Mesendoderm (in vitro differentiated cells): ENCODE measurements around the gene ZNF75A.

Experiments used
- DNase-seq: peaks from one replicate; pipeline ENCODE4 v3.0.0; 2013
- H2AK5ac ChIP-seq: 2 replicates; pipeline ENCODE4 v1.6.1; 2013; ENCODE audit warnings: low read length, inconsistent platforms
- H2BK120ac ChIP-seq: 2 replicates; pipeline ENCODE4 v1.6.1; 2013; ENCODE audit warnings: low read depth, mild to moderate bottlenecking, low read length, moderate library complexity, mixed read lengths
- H2BK15ac ChIP-seq: replicated peaks from 2 replicates; pipeline ENCODE4 v1.6.1; 2013; ENCODE audit warnings: low read depth, mild to moderate bottlenecking, moderate library complexity
- H2BK5ac ChIP-seq: 2 replicates; pipeline ENCODE4 v1.6.1; 2013; ENCODE audit warnings: low read length, inconsistent platforms
- H3K18ac ChIP-seq: 2 replicates; pipeline ENCODE4 v1.6.1; 2013; ENCODE audit warnings: mild to moderate bottlenecking, low read length, mixed read lengths
- H3K23ac ChIP-seq: one replicate; pipeline ENCODE4 v1.6.1; 2013; ENCODE audit warnings: low read length
- H3K27ac ChIP-seq: 2 replicates; pipeline ENCODE4 v1.5.1; 2013; ENCODE audit warnings: low read depth, mild to moderate bottlenecking, inconsistent platforms, low read length, moderate library complexity
- H3K27me3 ChIP-seq: 2 replicates; pipeline ENCODE4 v1.6.1; 2013; ENCODE audit warnings: low read length, control low read depth, mild to moderate bottlenecking, inconsistent platforms; ENCODE audit not compliant: insufficient read depth, poor library complexity
- H3K36me3 ChIP-seq: 2 replicates; pipeline ENCODE4 v1.6.1; 2013; ENCODE audit warnings: low read length, inconsistent platforms; ENCODE audit not compliant: control insufficient read depth, insufficient read depth
- H3K4ac ChIP-seq: one replicate; pipeline ENCODE4 v1.6.1; 2013; ENCODE audit warnings: low read depth, mild to moderate bottlenecking, low read length, moderate library complexity
- H3K4me1 ChIP-seq: 2 replicates; pipeline ENCODE4 v1.6.1; 2013; ENCODE audit warnings: low read depth, low read length, inconsistent platforms; ENCODE audit not compliant: control insufficient read depth
- H3K4me2 ChIP-seq: 2 replicates; pipeline ENCODE4 v1.6.1; 2013; ENCODE audit warnings: low read length
- H3K4me3 ChIP-seq: 2 replicates; pipeline ENCODE4 v1.5.1; 2013; ENCODE audit warnings: mild to moderate bottlenecking, low read length
- H3K56ac ChIP-seq: one replicate; pipeline ENCODE4 v1.6.1; 2013; ENCODE audit warnings: low read length
- H3K79me1 ChIP-seq: 2 replicates; pipeline ENCODE4 v1.6.1; 2013; ENCODE audit warnings: low read length, inconsistent platforms
- H3K79me2 ChIP-seq: 2 replicates; pipeline ENCODE4 v1.6.1; 2013; ENCODE audit warnings: mild to moderate bottlenecking, low read length; ENCODE audit not compliant: control insufficient read depth, insufficient read depth
- H3K9ac ChIP-seq: 2 replicates; pipeline ENCODE4 v1.6.1; 2013; ENCODE audit warnings: low read length, inconsistent platforms
- H4K5ac ChIP-seq: one replicate; pipeline ENCODE4 v1.6.1; 2013; ENCODE audit warnings: low read length
- H4K8ac ChIP-seq: one replicate; pipeline ENCODE4 v1.6.1; 2013; ENCODE audit warnings: low read depth, mild to moderate bottlenecking, control low read depth, low read length, moderate library complexity
- WGBS: extraction: QIAGEN DNeasy Blood & Tissue Kit; methylation state at CpG from one replicate; pipeline ENCODE4 v1.1.7; 2013; ENCODE audit warnings: low lambda C conversion rate, missing lambda C conversion rate; ENCODE audit not compliant: insufficient coverage; ENCODE audit errors: extremely low coverage; 5-methylcytosine and 5-hydroxymethylcytosine counted together

ZNF75A gene

DNA sequence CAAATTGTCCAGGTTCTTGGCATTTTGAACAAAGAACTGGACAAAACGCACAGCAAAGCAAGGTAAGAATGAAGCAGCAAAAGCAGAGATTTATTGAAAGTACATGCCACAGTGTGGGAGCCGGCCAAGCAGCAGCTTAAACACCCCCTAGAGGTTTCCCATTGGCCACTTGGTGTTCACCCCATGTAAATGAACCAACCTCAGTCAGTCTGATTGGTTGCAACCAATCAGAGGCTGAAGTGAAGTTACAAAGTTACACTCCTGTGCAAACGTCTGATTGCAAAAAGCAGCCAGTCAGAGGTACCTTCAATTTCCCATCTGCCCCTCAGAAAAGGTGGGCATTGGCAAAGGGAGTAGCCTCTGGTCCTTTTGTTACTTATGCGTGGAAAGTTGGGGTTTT lies 30.8 kb upstream of the ZNF75A start:
- Histone ChIP-seq H2AK5ac (no peak overlapping the region), H3K4ac (no peak overlapping the region), H3K27ac (no peak overlapping the region), H3K36me3 (no peaks in the 10 kb centered on the region), H3K79me1 (no peaks in the 10 kb centered on the region), H3K9ac (no peak overlapping the region), H2BK5ac (no peak overlapping the region), H3K23ac (no peak overlapping the region), H4K5ac (no peak overlapping the region), H2BK15ac (no peak overlapping the region), H3K4me1 (no peaks in the 10 kb centered on the region), H3K27me3 (no peaks in the 10 kb centered on the region), H3K4me2 (no peak overlapping the region), H3K18ac (no peak overlapping the region), H3K4me3 (no peak overlapping the region), H3K79me2 (no peaks in the 10 kb centered on the region), H3K56ac (no peak overlapping the region), H2BK120ac (no peak overlapping the region), H4K8ac (no peak overlapping the region)
- WGBS: no CpG with 5 or more reads among the region's 4 CpGs
- no peak for DNase-seq

DNA sequence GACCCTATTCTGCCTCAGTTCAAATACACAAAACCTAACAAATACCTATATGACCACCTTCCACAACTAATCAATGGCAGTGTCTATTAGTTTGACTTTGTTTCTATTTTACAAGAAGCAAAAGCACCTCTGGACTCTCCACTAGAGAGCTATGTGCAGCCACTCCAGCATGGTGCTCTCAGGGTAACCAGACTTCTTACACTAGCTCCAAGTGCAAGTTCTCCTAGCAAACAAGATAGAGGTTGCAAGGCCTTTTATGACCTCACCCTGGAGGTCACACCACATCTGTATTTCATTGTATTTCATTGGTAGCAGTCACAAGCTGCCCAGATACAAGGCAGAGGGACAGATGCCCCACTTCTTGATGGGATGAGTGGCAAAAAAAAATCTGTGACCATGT lies 30.4 kb upstream of the ZNF75A start:
- no peak overlapping the region for H3K9ac ChIP-seq
- H2BK120ac ChIP-seq: no peak overlapping the region
- H3K27me3 ChIP-seq: no peaks in the 10 kb centered on the region
- H3K56ac ChIP-seq: no peak overlapping the region
- no peak overlapping the region for H4K8ac ChIP-seq
- no peak overlapping the region for H3K4ac ChIP-seq
- H3K4me2 ChIP-seq: no peak overlapping the region
- no peak for DNase-seq
- no peaks in the 10 kb centered on the region for H3K4me1 ChIP-seq
- H2BK5ac ChIP-seq: no peak overlapping the region
- H3K4me3 ChIP-seq: no peak overlapping the region
- no peaks in the 10 kb centered on the region for H3K36me3 ChIP-seq
- no peak overlapping the region for H2AK5ac ChIP-seq
- no peaks in the 10 kb centered on the region for H3K79me1 ChIP-seq
- no peaks in the 10 kb centered on the region for H3K79me2 ChIP-seq
- H3K23ac ChIP-seq: no peak overlapping the region
- H3K27ac ChIP-seq: no peak overlapping the region
- H4K5ac ChIP-seq: no peak overlapping the region
- no peak overlapping the region for H3K18ac ChIP-seq
- H2BK15ac ChIP-seq: no peak overlapping the region

DNA sequence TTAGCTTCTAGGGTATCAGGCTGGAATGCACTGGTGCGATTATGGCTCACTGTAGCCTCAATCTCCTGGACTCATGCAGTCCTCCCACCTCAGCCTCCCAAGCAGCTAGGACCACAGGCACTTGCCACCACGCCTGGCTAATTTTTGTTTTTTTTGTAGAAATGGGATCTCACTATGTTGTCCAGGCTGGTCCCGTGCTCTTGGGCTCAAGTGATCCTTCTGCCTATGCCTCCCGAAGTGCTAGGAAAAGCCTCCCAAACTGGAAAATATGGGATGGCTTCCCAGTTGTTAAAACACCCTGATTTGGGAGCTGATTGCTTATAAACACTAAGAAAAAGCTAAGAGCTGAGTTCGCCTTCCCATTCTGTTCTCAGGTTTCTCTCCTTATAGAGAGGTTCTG lies 28.6 kb upstream of the ZNF75A start:
- Histone ChIP-seq H3K23ac (no peak overlapping the region), H3K4me1 (no peaks in the 10 kb centered on the region), H3K79me1 (no peaks in the 10 kb centered on the region), H2BK120ac (no peak overlapping the region), H3K56ac (no peak overlapping the region), H2BK15ac (no peak overlapping the region), H3K4me3 (no peak overlapping the region), H3K27me3 (no peaks in the 10 kb centered on the region), H3K18ac (no peak overlapping the region), H3K79me2 (no peaks in the 10 kb centered on the region), H4K8ac (no peak overlapping the region), H3K36me3 (no peaks in the 10 kb centered on the region), H3K27ac (no peak overlapping the region), H2AK5ac (no peak overlapping the region), H3K4me2 (no peak overlapping the region), H4K5ac (no peak overlapping the region), H3K9ac (no peak overlapping the region), H3K4ac (no peak overlapping the region), H2BK5ac (no peak overlapping the region)
- WGBS: no CpG with 5 or more reads among the region's 5 CpGs
- no peak for DNase-seq

DNA sequence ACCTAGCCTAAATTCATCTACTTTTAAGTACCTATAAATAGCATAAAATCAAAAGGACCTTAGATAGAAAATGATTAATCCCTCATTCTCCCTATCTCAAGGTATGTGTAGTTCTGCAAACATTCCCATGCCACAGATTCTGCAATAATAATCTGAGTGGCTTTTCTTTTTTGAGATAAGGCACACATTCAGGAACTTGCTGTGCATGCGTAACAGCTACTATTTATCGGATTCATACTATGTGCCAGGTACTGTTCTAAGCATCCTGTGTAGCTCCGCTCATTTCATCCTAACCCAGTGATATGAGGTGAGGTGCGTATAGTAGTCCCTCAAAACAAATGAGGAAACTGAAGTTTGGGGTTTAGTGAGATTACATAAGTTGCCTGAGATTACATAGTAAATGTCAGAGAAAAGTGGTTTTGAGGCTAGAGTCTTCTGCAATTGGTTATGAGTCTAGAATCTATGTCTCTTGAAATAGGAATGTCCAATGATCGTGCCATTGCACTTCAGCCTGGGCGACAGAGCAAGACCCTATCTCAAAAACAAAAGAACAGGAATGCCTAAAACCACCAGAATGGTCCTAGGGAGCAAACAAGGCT lies 24.0 kb upstream of the ZNF75A start:
- Histone ChIP-seq H3K56ac (no peak overlapping the region), H3K4ac (no peak overlapping the region), H3K27me3 (no peaks in the 10 kb centered on the region), H3K36me3 (peaks cover 2% of the 10 kb centered on the region), H2BK15ac (no peak overlapping the region), H2BK120ac (no peak overlapping the region), H3K4me3 (no peak overlapping the region), H2BK5ac (no peak overlapping the region), H3K27ac (no peak overlapping the region), H3K79me1 (peaks cover 23% of the 10 kb centered on the region), H4K8ac (no peak overlapping the region), H3K23ac (no peak overlapping the region), H3K79me2 (peaks cover 29% of the 10 kb centered on the region), H3K4me2 (no peak overlapping the region), H3K4me1 (peaks cover 4% of the 10 kb centered on the region), H4K5ac (no peak overlapping the region), H3K18ac (no peak overlapping the region), H3K9ac (no peak overlapping the region), H2AK5ac (no peak overlapping the region)
- DNase-seq: no peak
- WGBS: no CpG with 5 or more reads among the region's 6 CpGs

DNA sequence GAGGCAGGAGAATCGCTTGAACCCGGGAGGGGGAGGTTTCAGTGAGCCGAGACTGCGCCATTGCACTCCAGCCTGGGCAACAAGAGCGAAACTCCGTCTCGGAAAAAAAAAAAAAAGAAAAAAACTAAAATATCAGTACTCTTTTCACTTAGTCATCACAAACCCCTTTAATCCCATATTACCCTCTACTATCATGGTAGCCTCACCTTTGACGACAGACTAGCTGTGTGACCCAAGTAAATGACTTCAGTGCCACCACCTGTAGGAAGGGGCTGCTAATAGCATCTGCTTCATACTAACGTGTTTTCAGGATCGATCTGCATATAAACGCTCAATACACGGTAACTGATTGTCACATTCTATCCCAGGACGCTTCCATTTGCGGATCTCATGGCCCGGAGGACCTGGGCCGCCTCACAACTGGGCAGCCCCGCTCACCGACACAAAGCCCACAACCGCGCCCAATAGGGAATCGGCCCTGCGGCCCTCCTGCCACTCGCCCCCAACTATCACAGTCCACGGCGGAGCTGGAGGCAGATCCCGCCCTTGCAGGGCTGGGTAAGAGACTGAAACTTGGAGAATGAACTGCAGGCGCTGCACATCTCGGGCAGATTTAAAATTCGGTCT lies 23.1 kb upstream of the ZNF75A start:
- DNase-seq: peak; percentile 87
- no peaks in the 10 kb centered on the region for H3K27me3 ChIP-seq
- no peak overlapping the region for H3K23ac ChIP-seq
- no CpG with 5 or more reads among the region's 29 CpGs for WGBS
- peak overlapping the region; percentile 78 for H3K4me2 ChIP-seq
- peak overlapping the region; percentile 87 for H3K56ac ChIP-seq
- peaks cover 4% of the 10 kb centered on the region for H3K4me1 ChIP-seq
- peaks cover 33% of the 10 kb centered on the region for H3K79me2 ChIP-seq
- H2AK5ac ChIP-seq: no peak overlapping the region
- peak overlapping the region; percentile 89 for H3K9ac ChIP-seq
- no peak overlapping the region for H4K8ac ChIP-seq
- H4K5ac ChIP-seq: no peak overlapping the region
- H2BK5ac ChIP-seq: no peak overlapping the region
- H3K4me3 ChIP-seq: peak overlapping the region; percentile 77
- H3K27ac ChIP-seq: peak overlapping the region; percentile 92
- H3K79me1 ChIP-seq: peaks cover 26% of the 10 kb centered on the region
- peak overlapping the region; percentile 70 for H3K4ac ChIP-seq
- no peak overlapping the region for H2BK15ac ChIP-seq
- H3K18ac ChIP-seq: peak overlapping the region; percentile 34
- peaks cover 3% of the 10 kb centered on the region for H3K36me3 ChIP-seq
- no peak overlapping the region for H2BK120ac ChIP-seq
